Epidermal melanocyte (primary cell): ENCODE results near the gene ZPBP.
"Not testable (repeated sequence)": the region's sequence is repeated elsewhere in the genome, so short reads cannot be mapped to it uniquely, and the experiment has no call there.

Experiments used
- DNase-seq: peaks from one replicate; pipeline ENCODE4 v3.0.0; 2011; ENCODE audit warnings: low spot score; ENCODE audit not compliant: insufficient read length

Gene ZPBP

DNA sequence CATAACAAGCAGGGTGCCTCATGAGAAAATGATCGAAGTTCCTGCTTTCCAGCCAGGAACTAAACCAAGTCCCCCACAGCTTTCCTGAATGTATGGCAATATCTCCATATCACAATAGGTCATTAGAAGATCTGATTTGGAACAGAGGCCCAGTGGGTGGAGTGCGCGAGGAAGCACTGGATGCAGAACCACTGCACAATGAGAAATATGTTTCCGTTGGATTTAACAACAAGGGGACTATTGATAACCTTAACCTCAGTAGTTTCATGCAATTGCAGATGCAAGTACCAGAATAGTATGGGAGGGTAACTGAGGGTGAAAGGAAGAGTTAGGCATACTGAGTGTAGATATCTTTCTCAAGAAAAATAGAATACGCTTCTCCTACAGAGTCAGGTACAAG lies 45.3 kb downstream of the ZPBP start:
- no peak for DNase-seq

DNA sequence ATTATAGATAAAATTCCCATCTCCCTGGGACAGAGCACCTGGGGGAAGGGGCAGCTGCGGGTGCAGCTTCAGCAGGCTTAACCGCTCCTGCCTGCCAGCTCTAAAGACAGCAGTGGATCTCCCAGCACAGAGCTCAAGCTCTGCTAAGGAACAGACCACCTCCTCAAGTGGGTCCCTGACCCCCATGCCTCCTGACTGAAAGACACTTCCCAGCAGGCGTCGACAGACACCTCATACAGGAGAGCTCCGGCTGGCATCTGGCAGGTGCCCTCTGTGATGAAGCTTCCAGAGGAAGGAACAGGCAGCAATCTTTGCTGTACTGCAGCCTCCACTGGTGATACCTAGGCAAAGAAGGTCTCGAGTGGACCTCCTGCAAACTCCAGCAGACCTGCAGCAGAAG lies 51.9 kb downstream of the ZPBP start:
- not testable (repeated sequence) for DNase-seq

DNA sequence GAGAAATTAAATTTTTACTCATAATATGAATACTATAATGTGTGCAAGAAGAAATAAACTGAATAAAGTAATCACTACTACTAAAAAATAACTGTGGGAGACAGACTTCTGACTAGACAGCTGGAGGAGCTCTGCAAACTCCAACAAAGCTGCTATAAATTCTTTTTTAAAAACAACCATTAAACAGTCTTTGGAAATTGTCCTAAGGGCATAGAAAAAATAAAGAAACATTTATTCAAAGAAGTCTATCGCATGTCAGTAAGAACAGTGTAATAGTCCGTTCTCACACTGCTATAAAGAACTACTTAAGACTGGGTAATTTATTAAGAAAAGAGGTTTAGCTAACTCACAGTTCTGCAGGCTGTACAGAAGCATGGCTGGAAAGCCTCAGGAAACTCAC lies 56.0 kb downstream of the ZPBP start:
- peak; percentile 16 for DNase-seq

DNA sequence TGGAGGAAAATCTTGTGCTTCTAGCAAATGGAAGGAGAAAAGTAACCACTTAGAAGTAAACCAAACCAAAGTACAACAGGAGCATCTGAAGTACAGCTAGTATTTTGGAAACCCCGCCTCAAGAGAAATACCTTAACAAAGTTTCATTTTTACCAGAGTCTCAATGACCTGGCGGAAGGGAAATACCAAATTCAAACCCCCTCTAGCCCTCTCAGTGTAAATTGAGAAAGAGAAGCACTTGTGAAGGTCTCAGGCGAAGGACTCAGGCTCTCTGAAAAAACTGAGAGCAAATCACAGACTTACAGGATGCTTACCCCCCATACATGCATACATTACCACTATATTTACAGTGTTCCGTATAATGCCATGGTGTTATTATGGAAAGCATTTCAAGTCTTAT lies 70.1 kb downstream of the ZPBP start:
- DNase-seq: no peak

DNA sequence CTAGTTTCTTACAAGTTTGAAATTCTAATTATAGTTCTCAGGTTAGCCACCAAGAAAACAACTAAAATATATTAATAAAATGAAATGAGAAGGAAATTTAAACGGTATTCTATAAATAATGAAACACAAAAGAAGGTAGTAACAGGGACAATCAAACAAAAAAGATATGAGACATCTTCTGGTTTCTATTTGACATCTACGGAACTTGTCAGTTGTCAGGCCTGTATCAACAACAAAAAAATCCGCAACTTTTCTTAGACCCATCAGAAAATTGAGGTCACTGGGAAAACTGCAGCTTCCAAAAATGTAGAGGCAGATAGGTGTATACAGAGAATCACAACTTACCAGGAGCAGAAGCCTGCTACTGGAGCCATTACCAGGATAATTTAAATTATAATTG lies 70.6 kb downstream of the ZPBP start:
- DNase-seq: no peak

GRCh38 chr7:49995681-49996080 lies 97.4 kb downstream of the ZPBP start:
- no peak for DNase-seq

DNA sequence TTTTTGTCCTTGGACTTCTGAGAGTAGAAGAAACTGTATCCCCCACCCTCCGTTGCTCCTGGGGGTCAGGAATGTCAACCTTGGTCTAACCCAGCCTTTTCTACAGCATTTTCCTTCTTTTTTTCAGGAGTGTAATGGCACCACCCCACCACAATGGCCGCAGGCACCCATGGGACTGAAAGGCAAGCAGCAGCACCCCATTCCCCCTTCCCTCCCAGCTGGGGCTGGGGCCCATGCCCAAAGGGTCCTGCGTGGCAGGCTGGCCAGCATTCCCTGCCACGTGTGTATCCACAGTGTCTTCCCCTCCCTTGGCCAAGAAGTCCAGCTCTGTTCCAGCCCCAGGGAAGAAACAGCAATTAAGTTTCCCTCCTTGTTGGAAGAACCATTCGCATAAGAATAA lies 106.9 kb downstream of the ZPBP start:
- DNase-seq: no peak

- no peak for DNase-seq
Measured at GRCh38 chr7:49980465-49980864, 112.6 kb downstream of the ZPBP start.

GRCh38 chr7:49976238-49976637 lies 116.8 kb downstream of the ZPBP start:
- no peak for DNase-seq

DNA sequence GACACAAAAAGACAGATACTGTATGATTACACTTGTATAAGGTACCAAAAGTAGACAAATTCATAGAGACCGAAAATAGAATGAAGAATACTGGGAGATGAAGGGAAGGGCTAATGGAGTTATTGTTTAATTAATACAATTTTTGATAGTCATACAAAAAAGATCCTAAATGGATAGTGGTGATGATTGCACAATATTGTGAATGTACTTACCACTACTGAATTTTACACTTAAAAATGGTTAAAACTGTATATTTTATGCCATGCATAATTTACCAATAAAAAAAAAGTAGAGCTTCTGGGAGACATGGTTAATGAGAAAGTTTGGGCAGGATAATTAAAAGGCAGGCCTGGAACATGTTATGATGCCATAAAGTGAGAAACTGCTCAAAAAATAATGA lies 119.0 kb downstream of the ZPBP start:
- no peak for DNase-seq

- no peak for DNase-seq
Measured at GRCh38 chr7:49937608-49938007, 155.4 kb downstream of the ZPBP start.

GRCh38 chr7:49931627-49932026 lies 161.4 kb downstream of the ZPBP start:
- DNase-seq: no peak

DNA sequence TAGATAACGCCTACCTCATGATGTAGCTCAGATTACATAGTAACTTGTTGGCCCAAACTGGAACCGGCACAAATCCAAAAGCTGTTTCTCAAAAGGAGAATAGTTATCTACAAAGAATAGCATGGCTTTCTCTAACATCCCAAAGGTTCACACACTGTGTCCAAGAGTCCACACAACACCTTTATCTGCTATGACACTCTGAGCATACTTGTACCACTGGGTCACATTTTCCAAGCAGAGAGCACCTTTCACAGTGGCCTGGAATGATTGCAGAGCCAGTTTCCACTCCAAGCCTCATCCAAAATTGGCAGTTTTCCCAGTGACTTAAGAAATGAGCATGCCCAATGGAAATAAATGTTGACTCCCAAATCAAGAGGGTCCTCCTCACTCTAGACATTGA lies 164.3 kb downstream of the ZPBP start:
- DNase-seq: no peak

DNA sequence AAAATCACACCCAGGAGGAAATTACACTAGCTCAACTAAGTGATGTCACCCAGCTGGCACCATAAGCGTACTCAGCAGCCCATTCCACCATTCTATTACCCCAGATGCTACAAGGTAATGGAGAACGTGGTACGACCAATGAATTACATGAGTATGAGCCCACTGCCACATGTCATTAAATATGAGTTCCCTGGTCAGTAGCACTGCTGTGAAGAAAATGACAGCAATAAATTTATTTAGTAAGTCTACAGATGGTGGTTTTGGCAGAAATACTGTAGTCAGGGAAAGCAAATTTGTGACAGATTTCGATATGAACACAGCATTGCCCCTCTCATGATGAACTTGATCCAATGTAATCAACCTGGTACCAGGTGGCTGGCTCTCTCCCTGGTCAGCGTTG lies 165.4 kb downstream of the ZPBP start:
- DNase-seq: no peak

GRCh38 chr7:49926720-49927119 lies 166.3 kb downstream of the ZPBP start:
- no peak for DNase-seq

- DNase-seq: no peak
Measured at GRCh38 chr7:49911909-49912308, 181.1 kb downstream of the ZPBP start.

- DNase-seq: no peak
Measured at GRCh38 chr7:49894543-49894942, 198.5 kb downstream of the ZPBP start.

- no peak for DNase-seq
Measured at GRCh38 chr7:49893131-49893530, 199.9 kb downstream of the ZPBP start.

- DNase-seq: no peak
Measured at GRCh38 chr7:49892481-49892880, 200.6 kb downstream of the ZPBP start.
